CD4-positive, CD25-positive, alpha-beta regulatory T cell (primary cell): ENCODE measurements around the gene CNDP1. TPM values are rescaled to one million over a fixed set of nuclear protein-coding genes. Genes with fewer than 3 reads are reported as not detected.

Source experiments
- ATAC-seq, 2 donors: fragments of 150-1000 bp; cut with Tn5 transposase; one replicate each; pipeline ENCODE4 v1.10.0; 2021; ENCODE audit warnings: low read depth in 2 of 2, moderate number of reproducible peaks in 2 of 2, moderate library complexity in 1 of 2
- DNase-seq, 3 donors: peaks; one replicate each; pipeline versions ENCODE4 v3.0.0 to v3.0.0-alpha.2; 2012 to 2022; ENCODE audit warnings: mixed read lengths in 1 of 3
- H3K27ac ChIP-seq: one replicate; pipeline ENCODE4 v1.7.0; 2013; ENCODE audit warnings: mild to moderate bottlenecking, low read length; ENCODE audit not compliant: insufficient read depth, poor library complexity, severe bottlenecking
- H3K27me3 ChIP-seq: one replicate; pipeline ENCODE4 v1.7.0; 2013; ENCODE audit warnings: low read length; ENCODE audit not compliant: control insufficient read depth, insufficient read depth
- H3K36me3 ChIP-seq: one replicate; pipeline ENCODE4 v1.7.0; 2013; ENCODE audit warnings: mild to moderate bottlenecking, low read length, moderate library complexity; ENCODE audit not compliant: control insufficient read depth, insufficient read depth
- H3K4me1 ChIP-seq: 2 replicates; pipeline ENCODE4 v1.7.0; 2013; ENCODE audit warnings: mild to moderate bottlenecking, low read length; ENCODE audit not compliant: insufficient read depth, control insufficient read depth, poor library complexity, severe bottlenecking
- H3K4me3 ChIP-seq: one replicate; pipeline ENCODE4 v1.7.0; 2013; ENCODE audit warnings: low read depth, mild to moderate bottlenecking, low read length, moderate library complexity
- H3K9me3 ChIP-seq, 2 experiments: 1 replicate in 1 of 2; 2 replicates in 1 of 2; pipeline ENCODE4 v1.7.0; 2013; ENCODE audit warnings: low read length in 2 of 2, mild to moderate bottlenecking in 1 of 2, moderate library complexity in 1 of 2; ENCODE audit not compliant: control insufficient read depth in 2 of 2
- H3K27ac Mint-ChIP-seq, 3 donors: one replicate each; pipeline ENCODE4 v1.8.0; 2020 to 2022; ENCODE audit warnings: mild to moderate bottlenecking in 3 of 3, mixed read lengths in 3 of 3, moderate library complexity in 2 of 3
- H3K27me3 Mint-ChIP-seq: one replicate; pipeline ENCODE4 v1.8.0; 2022; ENCODE audit warnings: mild to moderate bottlenecking, mixed read lengths
- H3K36me3 Mint-ChIP-seq: one replicate; pipeline ENCODE4 v1.8.0; 2020; ENCODE audit warnings: mixed read lengths
- H3K4me1 Mint-ChIP-seq, 4 donors: one replicate each; pipeline ENCODE4 v1.8.0; 2020 to 2022; ENCODE audit warnings: mixed read lengths in 4 of 4, mild to moderate bottlenecking in 1 of 4
- H3K4me3 Mint-ChIP-seq, 4 donors: one replicate each; pipeline ENCODE4 v1.8.0; 2020 to 2022; ENCODE audit warnings: mild to moderate bottlenecking in 4 of 4, mixed read lengths in 4 of 4, moderate library complexity in 3 of 4
- H3K9me3 Mint-ChIP-seq, 7 donors: one replicate each; pipeline ENCODE4 v1.8.0; 2020 to 2022; ENCODE audit warnings: mixed read lengths in 7 of 7, mild to moderate bottlenecking in 3 of 7, moderate library complexity in 2 of 7
- polyA plus RNA-seq, 4 donors: library from polyadenylated mRNA; unstranded; fragments of 300-500 nt; fragmentation: Illumina TruSeq; gene quantifications; one replicate each; pipeline ENCODE4 v1.2.3, GENCODE V29; 2021
- total RNA-seq: library from RNA; stranded (reverse); gene quantifications from one replicate; pipeline ENCODE4 v1.2.3, GENCODE V29; 2022

Gene CNDP1
- total and polyA plus RNA-seq, 5 donors from 2014 or later: 0.15 TPM; not detected in 4

GRCh38 chr18:74525741-74526140 is 8.6 kb upstream of the CNDP1 start:
- ATAC-seq (no peak), DNase-seq (no peak)
- Histone ChIP-seq H3K4me3 (no peak overlapping the region), H3K27ac (no peak overlapping the region), H3K9me3 (no peaks in the 10 kb centered on the region), H3K27me3 (no peaks in the 10 kb centered on the region), H3K36me3 (peaks cover 6% of the 10 kb centered on the region), H3K4me1 (no peaks in the 10 kb centered on the region)
- Mint-ChIP-seq H3K4me1 (no peaks in the 10 kb centered on the region), H3K27me3 (peaks cover 10% of the 10 kb centered on the region), H3K27ac (no peak overlapping the region), H3K4me3 (no peak overlapping the region), H3K36me3 (peaks cover 11% of the 10 kb centered on the region), H3K9me3 (no peaks in the 10 kb centered on the region)

DNA sequence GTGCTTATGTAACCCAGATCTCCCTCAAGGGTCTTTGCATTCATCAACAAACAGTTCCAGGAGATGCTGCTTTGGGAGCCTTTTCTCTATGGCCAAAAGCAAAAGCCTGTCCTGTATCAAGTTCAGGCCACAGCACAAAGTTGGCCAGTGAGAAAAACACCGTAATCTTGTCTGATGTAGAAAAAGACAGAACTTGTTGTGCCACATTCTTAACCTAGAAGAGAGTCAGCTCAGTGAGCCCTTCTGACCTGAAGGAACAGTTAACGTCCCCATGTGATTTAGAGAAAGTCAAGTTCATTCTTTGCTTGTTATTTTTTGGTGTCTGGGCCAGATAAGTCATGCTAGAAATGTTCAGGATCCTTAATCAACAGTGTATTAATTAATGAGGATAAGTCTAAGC is 7.8 kb upstream of the CNDP1 start:
- no peaks in the 10 kb centered on the region for H3K9me3 ChIP-seq
- Mint-ChIP-seq H3K27ac (no peak overlapping the region), H3K36me3 (peaks cover 4% of the 10 kb centered on the region), H3K9me3 (no peaks in the 10 kb centered on the region), H3K27me3 (peaks cover 10% of the 10 kb centered on the region), H3K4me1 (no peaks in the 10 kb centered on the region), H3K4me3 (no peak overlapping the region)
- no peak for ATAC-seq
- no peaks in the 10 kb centered on the region for H3K4me1 ChIP-seq
- H3K36me3 ChIP-seq: no peaks in the 10 kb centered on the region
- no peak overlapping the region for H3K4me3 ChIP-seq
- no peaks in the 10 kb centered on the region for H3K27me3 ChIP-seq
- H3K27ac ChIP-seq: no peak overlapping the region
- no peak for DNase-seq

- Histone ChIP-seq H3K27me3 (no peaks in the 10 kb centered on the region), H3K36me3 (no peaks in the 10 kb centered on the region), H3K4me3 (no peak overlapping the region), H3K9me3 (no peaks in the 10 kb centered on the region), H3K4me1 (no peaks in the 10 kb centered on the region), H3K27ac (no peak overlapping the region)
- DNase-seq: no peak
- Mint-ChIP-seq H3K27ac (no peak overlapping the region), H3K4me3 (no peak overlapping the region), H3K36me3 (no peaks in the 10 kb centered on the region), H3K4me1 (no peaks in the 10 kb centered on the region), H3K9me3 (no peaks in the 10 kb centered on the region), H3K27me3 (peaks cover 10% of the 10 kb centered on the region)
- no peak for ATAC-seq
These were observed 5.8 kb upstream of the CNDP1 start for GRCh38 chr18:74528478-74528877.

DNA sequence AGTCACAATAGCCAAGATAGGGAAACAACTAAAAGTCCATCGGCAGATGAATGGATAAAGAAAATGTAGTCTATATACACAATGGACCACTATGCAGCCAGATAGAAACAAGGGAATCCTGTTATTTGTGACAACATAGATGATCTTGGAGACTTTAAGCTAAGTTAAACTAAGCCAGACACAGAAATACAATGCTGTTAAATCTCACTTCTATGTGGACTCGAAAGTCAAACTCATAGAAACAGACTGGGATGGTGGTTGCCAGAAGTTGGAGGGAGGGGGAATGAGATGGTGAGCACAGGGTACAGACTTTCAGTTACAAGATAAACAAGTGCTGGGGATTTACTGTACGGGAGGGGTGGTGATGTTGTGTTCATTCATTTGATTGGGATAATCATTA is 5.4 kb upstream of the CNDP1 start:
- DNase-seq: no peak
- Mint-ChIP-seq H3K4me3 (no peak overlapping the region), H3K4me1 (no peaks in the 10 kb centered on the region), H3K27me3 (peaks cover 10% of the 10 kb centered on the region), H3K27ac (no peak overlapping the region), H3K9me3 (no peaks in the 10 kb centered on the region), H3K36me3 (no peaks in the 10 kb centered on the region)
- no peaks in the 10 kb centered on the region for H3K4me1 ChIP-seq
- no peak overlapping the region for H3K27ac ChIP-seq
- no peaks in the 10 kb centered on the region for H3K27me3 ChIP-seq
- H3K4me3 ChIP-seq: no peak overlapping the region
- H3K9me3 ChIP-seq: no peaks in the 10 kb centered on the region
- H3K36me3 ChIP-seq: no peaks in the 10 kb centered on the region
- ATAC-seq: no peak

DNA sequence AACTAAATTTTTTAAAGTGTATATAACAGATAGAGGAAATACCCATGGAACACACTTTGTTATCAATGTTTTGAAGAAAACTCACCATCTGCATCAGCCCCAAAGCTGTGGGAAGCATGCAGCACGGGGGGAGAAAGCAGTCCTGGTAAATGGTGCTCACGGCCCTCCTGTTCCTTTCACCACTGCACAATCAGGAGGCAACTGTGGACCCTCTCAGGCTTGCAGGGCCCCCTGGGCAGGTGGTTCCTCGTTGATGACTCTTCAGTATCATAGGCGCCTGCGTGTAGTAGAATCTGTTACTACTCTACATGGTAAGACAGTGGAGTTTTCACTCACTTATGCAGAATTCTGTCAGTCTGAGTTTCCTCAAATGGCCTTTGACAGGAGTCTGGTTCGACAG is 4.9 kb upstream of the CNDP1 start:
- ATAC-seq: no peak
- Mint-ChIP-seq H3K27ac (no peak overlapping the region), H3K9me3 (no peaks in the 10 kb centered on the region), H3K4me3 (no peak overlapping the region), H3K36me3 (no peaks in the 10 kb centered on the region), H3K4me1 (no peaks in the 10 kb centered on the region), H3K27me3 (peaks cover 10% of the 10 kb centered on the region)
- DNase-seq: no peak
- Histone ChIP-seq H3K9me3 (no peaks in the 10 kb centered on the region), H3K36me3 (no peaks in the 10 kb centered on the region), H3K27ac (no peak overlapping the region), H3K4me3 (no peak overlapping the region), H3K4me1 (no peaks in the 10 kb centered on the region), H3K27me3 (no peaks in the 10 kb centered on the region)

- Mint-ChIP-seq H3K36me3 (no peaks in the 10 kb centered on the region), H3K4me1 (no peaks in the 10 kb centered on the region), H3K27ac (no peak overlapping the region), H3K27me3 (peaks cover 10% of the 10 kb centered on the region), H3K4me3 (no peak overlapping the region), H3K9me3 (no peaks in the 10 kb centered on the region)
- Histone ChIP-seq H3K27me3 (no peaks in the 10 kb centered on the region), H3K36me3 (no peaks in the 10 kb centered on the region), H3K27ac (no peak overlapping the region), H3K4me3 (no peak overlapping the region), H3K9me3 (no peaks in the 10 kb centered on the region), H3K4me1 (no peaks in the 10 kb centered on the region)
- no peak for ATAC-seq
- no peak for DNase-seq
These were observed 4.3 kb upstream of the CNDP1 start for GRCh38 chr18:74529811-74530583.

DNA sequence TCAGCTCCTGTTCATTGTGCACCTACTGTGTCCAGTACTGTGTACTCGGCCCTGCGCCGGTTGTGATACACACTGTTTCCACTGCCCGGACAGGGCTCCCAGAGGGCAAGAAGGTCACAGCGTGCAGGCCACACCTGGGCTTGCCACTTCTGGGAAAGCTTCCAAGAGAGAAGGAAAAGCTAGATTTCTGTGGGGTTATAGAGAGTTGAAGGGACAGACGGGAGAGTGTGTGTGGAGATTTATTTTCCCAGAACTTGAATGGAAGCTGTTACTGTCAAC is 3.8 kb upstream of the CNDP1 start:
- Histone ChIP-seq H3K27me3 (no peaks in the 10 kb centered on the region), H3K4me3 (no peak overlapping the region), H3K27ac (no peak overlapping the region), H3K4me1 (no peaks in the 10 kb centered on the region), H3K9me3 (no peaks in the 10 kb centered on the region), H3K36me3 (no peaks in the 10 kb centered on the region)
- DNase-seq (no peak), ATAC-seq (no peak)
- Mint-ChIP-seq H3K36me3 (no peaks in the 10 kb centered on the region), H3K4me1 (no peaks in the 10 kb centered on the region), H3K4me3 (no peak overlapping the region), H3K27me3 (peaks cover 10% of the 10 kb centered on the region), H3K27ac (no peak overlapping the region), H3K9me3 (no peaks in the 10 kb centered on the region)

DNA sequence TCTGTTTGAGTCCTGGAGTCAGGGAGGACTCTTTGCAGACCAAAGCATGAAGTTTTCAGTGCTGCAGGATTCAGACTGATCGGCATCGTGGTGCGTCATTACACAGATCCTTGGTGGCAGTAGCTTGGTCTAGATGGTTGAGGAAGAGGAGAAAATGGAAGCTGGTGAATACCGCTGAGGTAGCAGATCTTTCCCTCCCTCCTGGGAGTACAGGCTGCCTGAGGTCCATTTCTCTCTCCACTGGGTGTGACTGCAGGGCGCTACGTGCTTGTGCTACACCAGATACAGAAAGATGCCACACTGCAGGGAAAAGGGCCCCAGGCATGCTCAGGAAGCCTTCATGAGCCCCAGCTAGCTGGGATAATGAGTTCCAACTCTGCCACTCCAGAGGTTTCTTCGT is 3.3 kb upstream of the CNDP1 start:
- no peaks in the 10 kb centered on the region for H3K4me1 ChIP-seq
- peaks cover 0 to 1% (median 0%) of the 10 kb centered on the region in 4 donors for H3K4me1 Mint-ChIP-seq
- H3K9me3 Mint-ChIP-seq: no peaks in the 10 kb centered on the region
- H3K27me3 ChIP-seq: no peaks in the 10 kb centered on the region
- no peak overlapping the region for H3K27ac ChIP-seq
- peaks cover 10% of the 10 kb centered on the region for H3K27me3 Mint-ChIP-seq
- no peaks in the 10 kb centered on the region for H3K9me3 ChIP-seq
- H3K36me3 ChIP-seq: no peaks in the 10 kb centered on the region
- H3K36me3 Mint-ChIP-seq: no peaks in the 10 kb centered on the region
- H3K4me3 Mint-ChIP-seq: no peak overlapping the region
- no peak overlapping the region for H3K4me3 ChIP-seq
- DNase-seq: no peak
- ATAC-seq: no peak
- no peak overlapping the region for H3K27ac Mint-ChIP-seq
